Upper lobe of left lung (tissue), 4 donors: Measurements from ENCODE around the gene NPC1L1.

Source experiments
- EP300 ChIP-seq, 4 donors: sonication (generic); formaldehyde crosslinking; IDR thresholded peaks; one replicate each; pipeline ENCODE4 v1.5.1; 2017; ENCODE audit warnings: antibody characterized with exemption in 4 of 4, control low read depth in 2 of 4
- POLR2A ChIP-seq, 4 donors: fragments of 450-650 bp; IDR thresholded peaks; one replicate each; pipeline ENCODE4 v1.5.1; 2016 to 2017; ENCODE audit warnings: antibody characterized with exemption in 4 of 4, mild to moderate bottlenecking in 2 of 4
- POLR2AphosphoS5 ChIP-seq, 2 donors: sonication (generic); formaldehyde crosslinking; IDR thresholded peaks; one replicate each; pipeline ENCODE4 v1.5.1; 2017; ENCODE audit warnings: antibody characterized with exemption in 2 of 2
- TF ChIP-seq, protein P1 (sequence below), 6 experiments: fragments of 450-650 bp in 4 of 6; fragments of 200-600 bp in 2 of 6; sonication (generic) in 2 of 6; IDR thresholded peaks; one replicate each; pipeline ENCODE4 v1.5.1; 2016 to 2019; ENCODE audit warnings: antibody characterized with exemption in 6 of 6

DNA sequence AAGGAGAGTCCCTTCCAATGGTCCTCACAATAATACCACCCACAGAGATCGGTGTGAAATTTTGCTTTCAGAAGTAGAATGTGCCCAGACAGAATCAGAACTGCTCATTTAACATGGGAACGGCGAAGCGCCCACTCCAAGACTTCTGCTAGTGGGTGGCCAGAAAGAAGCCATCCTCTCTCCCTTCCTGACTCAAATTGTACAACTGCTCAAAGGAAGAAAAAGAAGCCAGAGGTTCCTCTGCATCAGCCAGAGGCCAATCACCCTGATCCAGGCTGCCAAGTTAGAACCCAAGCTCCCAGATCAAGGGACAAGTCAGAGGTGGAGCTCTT lies 73.9 kb downstream of the NPC1L1 start:
- TF ChIP-seq, protein P1, sequence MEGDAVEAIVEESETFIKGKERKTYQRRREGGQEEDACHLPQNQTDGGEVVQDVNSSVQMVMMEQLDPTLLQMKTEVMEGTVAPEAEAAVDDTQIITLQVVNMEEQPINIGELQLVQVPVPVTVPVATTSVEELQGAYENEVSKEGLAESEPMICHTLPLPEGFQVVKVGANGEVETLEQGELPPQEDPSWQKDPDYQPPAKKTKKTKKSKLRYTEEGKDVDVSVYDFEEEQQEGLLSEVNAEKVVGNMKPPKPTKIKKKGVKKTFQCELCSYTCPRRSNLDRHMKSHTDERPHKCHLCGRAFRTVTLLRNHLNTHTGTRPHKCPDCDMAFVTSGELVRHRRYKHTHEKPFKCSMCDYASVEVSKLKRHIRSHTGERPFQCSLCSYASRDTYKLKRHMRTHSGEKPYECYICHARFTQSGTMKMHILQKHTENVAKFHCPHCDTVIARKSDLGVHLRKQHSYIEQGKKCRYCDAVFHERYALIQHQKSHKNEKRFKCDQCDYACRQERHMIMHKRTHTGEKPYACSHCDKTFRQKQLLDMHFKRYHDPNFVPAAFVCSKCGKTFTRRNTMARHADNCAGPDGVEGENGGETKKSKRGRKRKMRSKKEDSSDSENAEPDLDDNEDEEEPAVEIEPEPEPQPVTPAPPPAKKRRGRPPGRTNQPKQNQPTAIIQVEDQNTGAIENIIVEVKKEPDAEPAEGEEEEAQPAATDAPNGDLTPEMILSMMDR (IDR thresholded peaks at IDR 0.05), result no peak
- TF ChIP-seq POLR2A (IDR thresholded peaks at IDR 0.05) (no peak), POLR2AphosphoS5 (IDR thresholded peaks at IDR 0.05) (no peak), EP300 (IDR thresholded peaks at IDR 0.05) (no peak)
